Thyroid gland (tissue), 4 donors: Measurements from ENCODE around the gene XCL2. TPM values are rescaled to one million over a fixed set of nuclear protein-coding genes. Genes with fewer than 3 reads are reported as not detected.
"Not testable (repeated sequence)": the region's sequence is repeated elsewhere in the genome, so short reads cannot be mapped to it uniquely, and the experiment has no call there.

ENCODE experiments used
- DNase-seq, 2 donors: peaks; one replicate each; pipeline ENCODE4 v3.0.0-alpha.2; 2019
- H3K27ac ChIP-seq, 3 donors: fragments of 200-600 bp; sonication (generic); 1 replicate in 2 of 3; 2 replicates in 1 of 3; pipeline ENCODE4 v1.5.1; 2016 to 2019; ENCODE audit warnings: mild to moderate bottlenecking in 1 of 3, moderate library complexity in 1 of 3
- H3K27me3 ChIP-seq: fragments of 200-600 bp; sonication (generic); one replicate; pipeline ENCODE4 v1.5.1; 2019
- H3K36me3 ChIP-seq, 2 donors: fragments of 200-600 bp; sonication (generic); one replicate each; pipeline ENCODE4 v1.5.1; 2016 to 2019
- H3K4me1 ChIP-seq, 2 donors: fragments of 200-600 bp; sonication (generic); one replicate each; pipeline ENCODE4 v1.5.1; 2017 to 2019
- H3K4me3 ChIP-seq, 3 donors: fragments of 200-600 bp; sonication (generic); replicated peaks in 1 of 3; 1 replicate in 2 of 3; 2 replicates in 1 of 3; pipeline ENCODE4 v1.5.1; 2016; ENCODE audit warnings: mild to moderate bottlenecking in 1 of 3
- H3K9me3 ChIP-seq: fragments of 200-600 bp; sonication (generic); one replicate; pipeline ENCODE4 v1.5.1; 2017
- POLR2A ChIP-seq, 2 donors: fragments of 450-650 bp; IDR thresholded peaks; one replicate each; pipeline ENCODE4 v1.6.1; 2017; ENCODE audit warnings: antibody characterized with exemption in 2 of 2, mild to moderate bottlenecking in 2 of 2, moderate library complexity in 1 of 2
- WGBS, 2 donors: methylation state at CpG; one replicate each; pipeline ENCODE4 v1.1.5; 2017; 5-methylcytosine and 5-hydroxymethylcytosine counted together
- intact Hi-C: fragments of 100-400 bp; cut with DNase I; formaldehyde crosslinking; loops from one replicate; pipeline ENCODE4 v1.15.1; 2023
- total RNA-seq, 4 donors: library from RNA; depleted of rRNA; stranded (reverse); fragments of >200 nt; gene quantifications; one replicate each; pipeline ENCODE4 v1.2.3, GENCODE V29; 2016
- TF ChIP-seq, protein P1 (sequence below), 6 experiments: fragments of 200-600 bp in 3 of 6; fragments of 450-650 bp in 3 of 6; sonication (generic) in 3 of 6; IDR thresholded peaks; one replicate each; pipeline ENCODE4 v1.5.1; 2016 to 2019; ENCODE audit warnings: antibody characterized with exemption in 6 of 6, mild to moderate bottlenecking in 2 of 6, inconsistent platforms in 1 of 6, moderate library complexity in 1 of 6

Gene XCL2
- total RNA-seq, 4 donors from 2014 or later = not detected

DNA sequence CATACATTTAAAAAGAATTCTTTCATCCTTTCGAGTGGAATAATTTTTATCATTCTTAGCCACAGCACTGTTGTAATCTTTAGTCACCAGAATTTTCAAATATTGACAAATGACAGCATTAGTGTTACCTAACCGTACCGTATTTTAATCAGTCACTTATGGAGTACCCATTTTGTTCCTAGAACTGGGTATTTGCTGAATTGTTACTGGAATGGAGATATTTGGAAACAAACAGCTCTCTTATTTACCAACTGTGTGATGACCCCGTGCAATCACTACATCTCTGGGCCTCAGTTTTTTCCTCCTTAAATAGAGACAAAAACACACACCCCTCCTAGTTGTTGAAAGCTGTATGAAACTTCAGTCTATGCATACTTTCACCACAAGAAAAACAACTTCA lies 7.9 kb upstream of the XCL2 start:
- Histone ChIP-seq H3K4me1 (no peaks in the 10 kb centered on the region), H3K4me3 (no peak overlapping the region), H3K27ac (no peak overlapping the region), H3K9me3 (no peaks in the 10 kb centered on the region), H3K36me3 (no peaks in the 10 kb centered on the region), H3K27me3 (no peaks in the 10 kb centered on the region)
- 94% methylated on average over 4 of the region's 4 CpGs for WGBS, 2 donors
- no peak for DNase-seq
- intact Hi-C loops = no loop called here
- TF ChIP-seq, protein P1, sequence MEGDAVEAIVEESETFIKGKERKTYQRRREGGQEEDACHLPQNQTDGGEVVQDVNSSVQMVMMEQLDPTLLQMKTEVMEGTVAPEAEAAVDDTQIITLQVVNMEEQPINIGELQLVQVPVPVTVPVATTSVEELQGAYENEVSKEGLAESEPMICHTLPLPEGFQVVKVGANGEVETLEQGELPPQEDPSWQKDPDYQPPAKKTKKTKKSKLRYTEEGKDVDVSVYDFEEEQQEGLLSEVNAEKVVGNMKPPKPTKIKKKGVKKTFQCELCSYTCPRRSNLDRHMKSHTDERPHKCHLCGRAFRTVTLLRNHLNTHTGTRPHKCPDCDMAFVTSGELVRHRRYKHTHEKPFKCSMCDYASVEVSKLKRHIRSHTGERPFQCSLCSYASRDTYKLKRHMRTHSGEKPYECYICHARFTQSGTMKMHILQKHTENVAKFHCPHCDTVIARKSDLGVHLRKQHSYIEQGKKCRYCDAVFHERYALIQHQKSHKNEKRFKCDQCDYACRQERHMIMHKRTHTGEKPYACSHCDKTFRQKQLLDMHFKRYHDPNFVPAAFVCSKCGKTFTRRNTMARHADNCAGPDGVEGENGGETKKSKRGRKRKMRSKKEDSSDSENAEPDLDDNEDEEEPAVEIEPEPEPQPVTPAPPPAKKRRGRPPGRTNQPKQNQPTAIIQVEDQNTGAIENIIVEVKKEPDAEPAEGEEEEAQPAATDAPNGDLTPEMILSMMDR (IDR thresholded peaks at IDR 0.05) = no peak
- no peak for TF ChIP-seq POLR2A (IDR thresholded peaks at IDR 0.05)

DNA sequence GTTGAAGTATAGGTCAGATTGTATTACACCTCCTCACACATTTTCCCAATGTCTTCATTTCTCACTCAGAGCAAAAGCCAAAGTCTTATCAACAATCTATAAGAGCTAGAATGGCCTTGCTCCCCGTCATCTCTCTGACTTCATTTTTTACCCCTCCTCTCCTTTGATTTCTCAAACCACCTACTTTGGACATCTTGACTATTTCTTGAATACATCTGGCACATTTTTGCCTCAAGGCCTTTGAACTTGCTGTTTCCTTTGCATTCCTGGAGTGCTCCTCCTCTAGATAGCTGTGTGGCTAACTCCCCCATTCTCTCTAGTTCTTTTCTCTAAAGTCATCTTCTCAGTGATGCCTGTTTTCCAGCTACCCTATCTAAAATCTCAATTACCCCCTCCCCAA lies 7.2 kb upstream of the XCL2 start:
- Histone ChIP-seq H3K36me3 (no peaks in the 10 kb centered on the region), H3K4me1 (no peaks in the 10 kb centered on the region), H3K4me3 (no peak overlapping the region), H3K27ac (no peak overlapping the region), H3K9me3 (no peaks in the 10 kb centered on the region), H3K27me3 (no peaks in the 10 kb centered on the region)
- no peak for DNase-seq
- intact Hi-C loops = no loop called here
- TF ChIP-seq, protein P1 (IDR thresholded peaks at IDR 0.05) = no peak
- no peak for TF ChIP-seq POLR2A (IDR thresholded peaks at IDR 0.05)
- WGBS, 2 donors = 54 to 59% methylated on average over 1 of the region's 1 CpG

DNA sequence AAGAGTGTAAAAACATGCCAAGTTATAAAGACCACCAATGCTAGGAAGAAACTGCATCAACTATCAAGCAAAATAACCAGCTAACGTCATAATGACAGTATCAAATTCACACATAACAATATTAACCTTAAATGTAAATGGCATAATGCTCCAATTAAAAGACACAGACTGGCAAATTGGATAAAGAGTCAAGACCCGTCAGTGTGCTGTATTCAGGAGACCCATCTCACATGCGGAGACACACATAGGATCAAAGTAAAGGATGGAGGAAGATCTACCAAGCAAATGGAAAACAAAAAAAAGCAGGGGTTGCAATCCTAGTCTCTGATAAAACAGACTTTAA lies 2.7 kb upstream of the XCL2 start:
- 91 to 95% methylated on average over 3 of the region's 3 CpGs for WGBS, 2 donors
- DNase-seq, intact Hi-C loops: not testable (repeated sequence)

DNA sequence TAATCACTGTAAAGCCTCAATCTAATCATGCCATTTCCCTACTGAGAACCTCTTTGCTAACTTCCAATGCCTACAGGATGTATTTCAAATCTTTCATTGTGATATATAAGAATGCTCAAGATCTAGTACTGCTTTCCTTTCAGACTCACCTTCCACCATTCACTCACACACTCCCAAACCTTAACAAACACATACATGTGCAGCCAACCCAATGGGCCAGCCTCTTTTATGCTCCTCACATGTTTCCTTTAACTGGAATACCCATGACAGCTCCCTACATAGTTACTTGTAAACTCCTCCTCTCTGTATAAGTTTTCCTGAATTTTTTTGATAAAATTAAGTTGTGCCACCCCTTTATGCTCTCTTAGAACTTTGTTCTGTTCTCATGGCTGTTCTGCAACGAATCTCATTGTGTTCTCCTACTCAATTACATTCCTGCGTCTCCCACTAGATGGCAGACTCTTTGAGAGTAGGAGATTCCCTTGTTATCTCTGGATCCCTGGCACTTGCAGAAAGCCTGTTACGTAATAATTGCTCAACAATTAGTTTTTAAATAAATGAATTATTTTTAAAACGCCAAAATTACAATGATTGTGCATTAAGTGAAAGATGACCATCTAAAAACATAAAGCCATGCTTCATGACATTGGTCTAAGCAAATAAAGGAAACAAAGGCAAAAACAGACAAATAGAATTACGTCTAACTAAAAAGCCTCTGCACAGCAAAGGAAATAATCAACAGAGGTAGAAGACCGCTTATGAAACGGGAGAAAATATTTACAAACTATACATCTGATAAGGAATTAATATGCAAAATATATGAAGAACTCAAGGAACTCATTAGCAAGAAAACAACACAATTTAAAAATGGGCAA lies 2.1 kb upstream of the XCL2 start:
- 51 to 53% methylated on average over 7 of the region's 7 CpGs for WGBS, 2 donors
- H3K27me3 ChIP-seq, H3K4me3 ChIP-seq, H3K9me3 ChIP-seq, DNase-seq, H3K4me1 ChIP-seq, H3K36me3 ChIP-seq, intact Hi-C loops, H3K27ac ChIP-seq: not testable (repeated sequence)
- TF ChIP-seq, protein P1 (IDR thresholded peaks at IDR 0.05) = peak in 3 of 6 experiments; percentile 10 to 31 (median 14)

More for the DNA sequence above, 2.7 kb upstream of the XCL2 start:
- not testable (repeated sequence) for H3K9me3 ChIP-seq, H3K36me3 ChIP-seq, H3K4me1 ChIP-seq, H3K27me3 ChIP-seq, H3K4me3 ChIP-seq, H3K27ac ChIP-seq

DNA sequence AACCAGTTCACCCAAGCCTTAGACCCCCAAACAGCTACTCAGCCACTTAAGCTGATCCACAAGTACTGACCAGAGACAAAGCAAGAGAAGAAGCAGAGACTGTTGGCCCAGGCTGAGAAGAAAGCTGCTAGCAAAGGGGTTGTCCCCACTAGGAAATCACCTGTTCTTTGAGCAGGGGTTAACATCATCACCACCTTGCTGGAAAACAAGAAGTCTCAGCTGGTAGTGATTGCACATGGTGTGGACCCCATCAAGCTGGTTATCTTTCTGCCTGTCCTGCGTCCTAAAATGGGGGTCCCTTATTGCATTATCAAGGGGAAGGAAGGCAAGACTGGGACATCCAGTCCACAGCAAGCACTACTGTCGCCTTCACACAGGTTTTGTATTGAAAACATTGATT lies 819 bp downstream of the XCL2 start:
- H3K4me1 ChIP-seq, intact Hi-C loops, H3K9me3 ChIP-seq, DNase-seq, H3K4me3 ChIP-seq, H3K36me3 ChIP-seq, H3K27me3 ChIP-seq, H3K27ac ChIP-seq: not testable (repeated sequence)
- 89 to 97% methylated on average over 2 of the region's 2 CpGs for WGBS, 2 donors

DNA sequence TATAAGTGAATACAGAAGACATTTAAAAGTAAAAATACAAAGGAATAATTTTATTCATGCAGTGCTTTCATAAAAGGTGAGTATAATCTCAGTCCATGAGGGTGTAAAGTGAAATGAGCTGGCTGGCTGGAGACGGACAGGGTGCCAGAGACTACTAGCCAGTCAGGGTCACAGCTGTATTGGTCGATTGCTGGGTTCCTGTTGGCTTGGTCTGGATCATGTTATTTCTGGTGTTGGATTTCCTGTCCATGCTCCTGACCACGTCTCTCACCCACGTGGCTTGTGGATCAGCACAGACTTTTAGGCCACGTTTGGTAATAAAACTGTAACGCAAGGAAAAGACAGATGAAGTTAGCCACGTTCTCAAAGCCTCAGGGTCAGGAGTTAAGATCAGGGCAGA lies 3.0 kb downstream of the XCL2 start:
- H3K36me3 ChIP-seq, H3K27ac ChIP-seq, H3K4me3 ChIP-seq, intact Hi-C loops, H3K9me3 ChIP-seq, H3K27me3 ChIP-seq, H3K4me1 ChIP-seq, DNase-seq: not testable (repeated sequence)
- 78 to 79% methylated on average over 7 of the region's 7 CpGs for WGBS, 2 donors
